GM23248 (cell line): ENCODE data around the gene TAC3. TPM values are rescaled to one million over a fixed set of nuclear protein-coding genes. Genes with fewer than 3 reads are reported as not detected.

Experiments used
- DNase-seq: peaks from one replicate; pipeline ENCODE4 v3.0.0-alpha.2; 2015
- H2AFZ ChIP-seq: fragments of 200-600 bp; sonication (generic); 2 replicates; pipeline ENCODE4 v1.6.1; 2016; ENCODE audit warnings: antibody characterized with exemption
- H3F3A ChIP-seq: fragments of 200-600 bp; sonication (generic); 2 replicates; pipeline ENCODE4 v1.6.1; 2016; ENCODE audit warnings: mild to moderate bottlenecking, antibody characterized with exemption, mixed run types; ENCODE audit not compliant: insufficient read depth
- H3K27ac ChIP-seq: fragments of 200-600 bp; sonication (generic); 2 replicates; pipeline ENCODE4 v1.5.1; 2016; ENCODE audit warnings: mild to moderate bottlenecking
- H3K27me3 ChIP-seq: fragments of 200-600 bp; sonication (generic); replicated peaks from 2 replicates; pipeline ENCODE4 v1.6.1; 2016; ENCODE audit warnings: mild to moderate bottlenecking; ENCODE audit not compliant: insufficient read depth
- H3K36me3 ChIP-seq: fragments of 200-600 bp; sonication (generic); 2 replicates; pipeline ENCODE4 v1.6.1; 2016; ENCODE audit warnings: low read depth, mild to moderate bottlenecking
- H3K4me1 ChIP-seq: fragments of 200-600 bp; sonication (generic); 2 replicates; pipeline ENCODE4 v1.6.1; 2016; ENCODE audit warnings: mild to moderate bottlenecking; ENCODE audit not compliant: insufficient read depth
- H3K4me2 ChIP-seq: fragments of 200-600 bp; sonication (generic); one replicate; pipeline ENCODE4 v1.6.1; 2016; ENCODE audit warnings: mild to moderate bottlenecking; ENCODE audit not compliant: unreplicated experiment
- H3K4me3 ChIP-seq: fragments of 200-600 bp; sonication (generic); 2 replicates; pipeline ENCODE4 v1.5.1; 2016; ENCODE audit warnings: mild to moderate bottlenecking
- H3K79me2 ChIP-seq: fragments of 200-600 bp; sonication (generic); 2 replicates; pipeline ENCODE4 v1.6.1; 2016; ENCODE audit warnings: mild to moderate bottlenecking; ENCODE audit not compliant: insufficient read depth
- H3K9ac ChIP-seq: fragments of 200-600 bp; sonication (generic); 2 replicates; pipeline ENCODE4 v1.6.1; 2016; ENCODE audit warnings: mild to moderate bottlenecking
- H3K9me2 ChIP-seq: fragments of 200-600 bp; sonication (generic); 2 replicates; pipeline ENCODE4 v1.6.1; 2016; ENCODE audit warnings: mixed run types, mild to moderate bottlenecking, moderate library complexity; ENCODE audit not compliant: insufficient read depth
- H3K9me3 ChIP-seq: fragments of 200-600 bp; sonication (generic); one replicate; pipeline ENCODE4 v1.6.1; 2017; ENCODE audit warnings: low read depth
- H4K20me1 ChIP-seq: fragments of 200-600 bp; sonication (generic); 2 replicates; pipeline ENCODE4 v1.6.0; 2016; ENCODE audit not compliant: insufficient read depth
- EZH2 ChIP-seq: fragments of 200-600 bp; sonication (generic); IDR thresholded peaks from 2 replicates; pipeline ENCODE4 v1.6.1; 2018; ENCODE audit warnings: antibody characterized with exemption, mild to moderate bottlenecking; ENCODE audit not compliant: insufficient read depth, poor library complexity, severe bottlenecking
- EZH2phosphoT487 ChIP-seq: fragments of 200-600 bp; sonication (generic); IDR thresholded peaks from 2 replicates; pipeline ENCODE4 v1.6.1; 2018; ENCODE audit warnings: antibody characterized with exemption, moderate library complexity, mild to moderate bottlenecking, low read depth; ENCODE audit not compliant: insufficient read depth
- WGBS, 2 experiments: methylation state at CpG; one replicate each; pipeline ENCODE4 v1.1.6; 2015 to 2017; ENCODE audit warnings: low lambda C conversion rate in 2 of 2, low coverage in 1 of 2; ENCODE audit errors: missing lambda C conversion rate in 2 of 2; 5-methylcytosine and 5-hydroxymethylcytosine counted together
- in situ Hi-C: fragments of 300-500 bp; cut with MboI; formaldehyde crosslinking; loops from 2 replicates; pipeline ENCODE4 v1.15.0; 2020
- polyA plus RNA-seq: library from polyadenylated mRNA; unstranded; fragments of >200 nt; fragmentation: Nextera tagmentation; extraction: Ambion mirVana; gene quantifications from 2 replicates; pipeline ENCODE4 v1.2.1, GENCODE V29; 2016
- total RNA-seq: library from RNA; depleted of rRNA; stranded (reverse); fragments of >200 nt; shearing (Covaris generic); gene quantifications from 2 replicates; pipeline ENCODE4 v1.2.3, GENCODE V29; 2014; rRNA removed

The TAC3 gene
- total RNA-seq, result not detected in 2 replicates
- polyA plus RNA-seq, result not detected in 2 replicates

- no peaks in the 10 kb centered on the region for H3K4me1 ChIP-seq
- H4K20me1 ChIP-seq, result no peaks in the 10 kb centered on the region
- no peaks in the 10 kb centered on the region for H3K9me3 ChIP-seq
- no peaks in the 10 kb centered on the region for H3K79me2 ChIP-seq
- no peak for DNase-seq
- no peaks in the 10 kb centered on the region for H3K36me3 ChIP-seq
- H3F3A ChIP-seq, result no peaks in the 10 kb centered on the region
- no peak for TF ChIP-seq EZH2phosphoT487
- TF ChIP-seq EZH2, result no peak
- no peak within 1 kb of the TSS for H2AFZ ChIP-seq
- 17 to 30% methylated on average over 5 to 6 of the region's 6 CpGs for WGBS, 2 experiments
- H3K4me3 ChIP-seq, result no peak within 1 kb of the TSS
- no peaks in the 10 kb centered on the region for H3K9me2 ChIP-seq
- H3K27me3 ChIP-seq, result peaks cover 36% of the 10 kb centered on the region
- in situ Hi-C loops, result no loop called here
- H3K27ac ChIP-seq, result no peak within 1 kb of the TSS
- H3K4me2 ChIP-seq, result no peak within 1 kb of the TSS
- no peak within 1 kb of the TSS for H3K9ac ChIP-seq
Observed at GRCh38 chr12:57016348-57016747, at the start of gene TAC3. TAC3 (minus strand) TSS chr12:57016529; CDS start chr12:57015797, 732 bp downstream.

- H3K9me3 ChIP-seq, result no peaks in the 10 kb centered on the region
- no peak for DNase-seq
- no peak overlapping the region for H3K27ac ChIP-seq
- H3K36me3 ChIP-seq, result peaks cover 13% of the 10 kb centered on the region
- H4K20me1 ChIP-seq, result no peaks in the 10 kb centered on the region
- no peaks in the 10 kb centered on the region; the same call in 1 of the 2 replicates for H3F3A ChIP-seq
- H2AFZ ChIP-seq, result no peak overlapping the region
- in situ Hi-C loops, result no loop called here
- no peaks in the 10 kb centered on the region for H3K79me2 ChIP-seq
- H3K4me2 ChIP-seq, result no peak overlapping the region
- WGBS, 2 experiments, result 87 to 88% methylated on average over 5 of the region's 5 CpGs
- H3K4me3 ChIP-seq, result no peak overlapping the region
- TF ChIP-seq EZH2phosphoT487 (no peak), EZH2 (no peak)
- H3K4me1 ChIP-seq, result no peaks in the 10 kb centered on the region
- no peaks in the 10 kb centered on the region for H3K9me2 ChIP-seq
- no peak overlapping the region for H3K9ac ChIP-seq
- no peaks in the 10 kb centered on the region for H3K27me3 ChIP-seq
Observed at GRCh38 chr12:57063991-57064685, 47.8 kb upstream of the TAC3 start.

GRCh38 chr12:57058454-57058853 lies 42.1 kb upstream of the TAC3 start:
- H3K79me2 ChIP-seq, result no peaks in the 10 kb centered on the region

GRCh38 chr12:57057067-57057751 lies 40.9 kb upstream of the TAC3 start:
- Histone ChIP-seq H3K9me2 (no peaks in the 10 kb centered on the region), H3K79me2 (no peaks in the 10 kb centered on the region), H3K9ac (no peak overlapping the region), H3K4me3 (no peak overlapping the region), H3K4me1 (no peaks in the 10 kb centered on the region), H3F3A (no peaks in the 10 kb centered on the region), H4K20me1 (no peaks in the 10 kb centered on the region), H3K9me3 (no peaks in the 10 kb centered on the region), H3K4me2 (no peak overlapping the region), H3K27me3 (no peaks in the 10 kb centered on the region), H3K27ac (no peak overlapping the region), H3K36me3 (peaks cover 13% of the 10 kb centered on the region), H2AFZ (0 out of 2 replicates have a peak overlapping the region, but pooled peaks have one; percentile 15)
- no peak for TF ChIP-seq EZH2
- no peak for TF ChIP-seq EZH2phosphoT487
- 57 to 67% methylated on average over 6 of the region's 6 CpGs for WGBS, 2 experiments
- in situ Hi-C loops, result no loop called here
- peak; percentile 24 for DNase-seq

More at GRCh38 chr12:57058454-57058853, 42.1 kb upstream of the TAC3 start:
- Histone ChIP-seq H3K9me2 (no peaks in the 10 kb centered on the region), H2AFZ (no peak overlapping the region), H4K20me1 (no peaks in the 10 kb centered on the region), H3K9me3 (no peaks in the 10 kb centered on the region), H3K27ac (no peak overlapping the region), H3F3A (no peaks in the 10 kb centered on the region), H3K4me2 (no peak overlapping the region), H3K9ac (no peak overlapping the region), H3K36me3 (peaks cover 13% of the 10 kb centered on the region), H3K4me1 (no peaks in the 10 kb centered on the region), H3K4me3 (no peak overlapping the region), H3K27me3 (no peaks in the 10 kb centered on the region)
- in situ Hi-C loops, result no loop called here
- DNase-seq, result no peak
- TF ChIP-seq EZH2, result no peak
- TF ChIP-seq EZH2phosphoT487, result no peak
- WGBS, 2 experiments, result 94 to 100% methylated on average over 1 of the region's 1 CpG
